NCI-H82 treated with DMSO at 0.1 percent for 48 hours (cell line): ENCODE data around the gene PPME1.

Source experiments
- DNase-seq: peaks from one replicate; lab custom pipeline; 2025; ENCODE audit not compliant: unreplicated experiment; lab: John Stamatoyannopoulos, UW

PPME1 gene

DNA sequence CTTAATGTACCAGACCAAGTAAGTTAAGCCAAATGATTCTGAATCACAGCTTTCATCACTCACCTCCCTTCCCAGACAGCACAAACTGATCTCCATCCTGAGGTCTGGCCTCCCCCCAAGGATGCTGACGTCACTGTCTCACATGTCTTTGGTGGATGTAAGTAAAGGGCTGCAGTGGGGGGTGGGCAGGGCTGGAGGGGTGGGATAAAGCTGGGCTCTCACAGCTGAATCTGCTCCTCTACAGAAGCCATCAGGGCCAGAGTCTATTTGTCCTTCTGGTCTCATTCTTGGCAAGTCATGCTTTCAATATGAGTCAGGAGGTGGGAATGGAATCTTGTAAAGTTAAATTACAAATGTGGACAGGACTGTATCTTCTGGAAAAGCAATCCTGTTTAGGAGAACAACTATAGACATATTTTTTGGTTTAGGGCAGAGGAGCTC lies 107.7 kb downstream of the PPME1 start:
- no peak for DNase-seq

DNA sequence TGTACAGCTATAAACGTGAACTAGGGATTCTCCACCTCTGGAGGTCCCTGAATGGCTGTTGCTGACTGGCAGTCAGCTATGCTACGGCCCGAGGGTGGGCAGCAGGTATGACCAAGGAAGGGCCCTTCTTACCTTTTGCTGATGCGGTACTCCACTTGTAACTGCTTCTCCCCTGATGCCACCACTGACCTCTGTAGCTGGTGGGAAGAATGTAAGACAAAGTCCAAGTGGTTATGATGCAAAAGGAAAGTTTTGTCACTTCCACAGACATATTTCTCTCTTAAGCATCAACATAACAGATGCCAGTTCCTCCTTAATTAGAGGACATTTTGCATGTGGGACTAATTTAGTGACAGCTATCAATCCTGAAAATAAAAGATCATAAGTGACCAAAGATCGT lies 108.2 kb downstream of the PPME1 start:
- no peak for DNase-seq

DNA sequence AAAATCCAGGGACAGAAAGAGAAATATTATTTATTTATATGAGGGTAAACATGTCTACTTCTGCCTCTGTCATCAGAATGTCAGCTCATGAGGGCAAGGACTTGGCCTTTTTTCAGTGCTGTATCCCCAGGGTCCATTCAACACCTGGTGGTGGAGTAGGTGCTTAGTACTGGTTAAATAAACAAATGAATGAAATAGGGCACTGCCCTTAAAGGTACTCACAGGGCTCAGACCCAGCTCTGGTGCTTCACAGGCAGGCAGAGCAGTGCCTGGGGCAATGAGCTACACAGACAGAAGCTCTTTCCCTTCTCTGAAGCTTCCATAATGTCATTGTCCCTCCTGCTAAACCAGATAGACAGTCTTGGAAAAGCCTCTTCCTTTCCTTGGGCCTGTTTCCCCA lies 109.4 kb downstream of the PPME1 start:
- no peak for DNase-seq

DNA sequence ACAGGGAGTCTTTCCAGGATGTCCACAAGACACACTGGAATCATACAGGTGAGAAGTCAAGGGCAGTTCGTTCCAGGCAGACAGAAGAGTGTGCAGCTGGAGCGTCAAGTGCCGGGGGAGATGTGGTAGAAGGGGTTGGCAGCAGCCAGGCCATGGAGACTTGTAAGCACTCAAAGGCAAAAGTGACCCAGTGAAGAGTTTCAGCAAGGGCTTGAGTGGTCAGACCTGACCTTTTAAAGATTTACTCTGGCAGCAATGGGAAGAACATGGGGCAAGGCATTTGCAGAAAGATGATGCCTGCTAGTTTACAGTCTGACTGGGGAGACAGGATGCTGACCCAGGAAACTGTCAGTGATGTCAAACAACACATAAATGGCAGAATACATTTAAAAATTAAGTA lies 111.3 kb downstream of the PPME1 start:
- DNase-seq, result no peak

DNA sequence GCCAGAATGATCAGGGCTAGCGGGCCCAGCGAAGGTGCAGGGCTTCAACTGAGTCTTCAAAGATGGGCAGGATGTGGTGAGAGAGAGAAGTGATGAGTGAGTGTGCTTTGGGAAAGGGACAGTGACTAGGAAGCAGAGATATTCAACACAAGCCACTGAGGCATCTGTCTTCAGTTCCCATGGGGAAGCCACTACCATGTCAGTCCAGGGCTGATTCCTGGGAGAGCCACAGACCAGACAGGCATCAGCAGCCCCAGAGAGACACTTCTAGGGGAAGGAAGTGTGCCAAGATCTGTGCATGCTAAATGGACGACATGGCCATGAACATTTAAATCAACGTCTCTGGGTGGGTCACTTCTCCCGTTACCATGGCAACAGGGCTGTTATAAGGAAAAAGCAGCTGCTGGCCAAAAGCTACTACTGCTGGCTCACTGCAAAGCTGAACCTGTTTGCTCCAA lies 111.9 kb downstream of the PPME1 start:
- DNase-seq, result no peak

DNA sequence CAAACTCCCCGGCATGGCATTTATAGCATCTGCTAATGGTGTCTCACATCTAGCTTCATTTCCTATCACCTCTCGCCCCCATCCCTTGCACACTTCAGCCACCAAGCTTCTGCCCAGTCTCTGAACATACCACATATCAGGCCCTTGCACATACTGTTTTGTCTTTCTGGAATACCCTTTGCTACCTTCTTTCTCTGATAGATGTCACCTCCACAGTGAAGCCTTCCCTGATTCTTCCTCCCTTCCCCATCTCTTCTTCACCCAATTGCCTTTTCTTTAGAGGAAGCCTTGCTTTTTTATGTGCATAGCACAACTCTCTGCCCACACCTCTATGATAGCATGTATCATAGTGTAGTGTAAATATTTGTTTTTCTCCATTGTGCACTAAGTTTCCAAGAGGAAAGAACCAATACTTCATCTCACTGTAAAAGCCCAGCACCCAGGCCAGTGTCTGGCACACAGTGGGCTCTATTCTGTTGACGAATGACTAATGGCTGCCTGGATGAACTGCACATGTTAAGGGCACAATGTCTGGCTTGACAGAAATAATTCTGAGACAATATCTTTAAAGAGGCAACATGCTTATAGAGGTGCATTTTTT lies 112.6 kb downstream of the PPME1 start:
- DNase-seq, result no peak

DNA sequence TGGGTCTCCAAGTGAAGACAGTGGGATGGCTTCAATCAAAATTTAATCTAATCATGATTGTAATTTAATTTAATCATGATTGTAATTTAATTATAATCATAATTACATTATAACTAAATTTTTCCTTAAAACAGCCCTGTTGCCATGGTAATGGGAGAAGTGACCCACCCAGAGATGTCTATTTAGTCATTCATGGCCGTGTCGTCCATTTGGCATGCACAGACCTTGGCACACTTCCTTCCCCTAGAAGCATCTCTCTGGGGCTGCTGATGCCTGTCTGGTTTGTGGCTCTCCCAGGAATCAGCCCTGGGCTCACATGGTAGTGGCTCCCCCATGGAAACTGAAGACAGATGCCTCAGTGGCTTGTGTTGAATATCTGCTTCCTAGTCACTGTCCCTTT lies 113.4 kb downstream of the PPME1 start:
- no peak for DNase-seq

DNA sequence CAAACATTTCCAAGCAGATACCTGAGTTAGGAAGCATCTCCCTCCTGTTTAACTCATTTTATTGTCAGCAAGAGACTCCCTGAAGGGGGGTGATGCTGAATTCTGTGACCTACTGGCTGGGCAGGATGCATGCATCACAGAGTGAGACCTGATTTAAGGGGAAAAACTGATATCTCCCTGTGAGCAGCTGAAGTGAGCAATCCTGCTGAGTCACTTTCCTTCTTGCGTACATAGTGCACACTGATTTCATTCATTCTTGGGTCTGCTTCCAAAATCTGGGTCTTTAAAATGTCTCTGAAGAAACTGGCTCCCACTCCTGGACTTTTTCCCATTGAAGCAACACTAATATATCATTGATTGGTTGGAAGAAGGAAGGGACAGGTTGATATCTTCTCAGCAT lies 117.1 kb downstream of the PPME1 start:
- no peak for DNase-seq

DNA sequence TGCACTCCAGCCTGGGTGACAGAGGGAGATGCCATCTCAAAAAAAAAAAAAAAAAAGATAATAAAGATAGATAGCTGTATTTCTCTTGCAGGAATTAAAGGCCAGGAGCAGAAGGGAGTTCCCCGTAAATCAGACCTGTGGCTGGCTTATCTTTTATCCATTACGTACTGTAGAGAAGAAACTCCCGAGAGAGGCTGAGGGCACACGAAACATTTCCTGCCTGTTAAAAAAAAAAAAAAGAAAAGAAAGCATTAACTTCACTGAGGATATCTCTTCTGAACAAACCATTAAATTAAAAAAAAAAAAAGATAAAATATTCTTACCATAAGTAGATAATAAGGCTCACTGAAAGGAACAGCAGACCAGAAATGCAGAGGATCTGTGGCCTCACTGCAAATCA lies 117.8 kb downstream of the PPME1 start:
- no peak for DNase-seq

DNA sequence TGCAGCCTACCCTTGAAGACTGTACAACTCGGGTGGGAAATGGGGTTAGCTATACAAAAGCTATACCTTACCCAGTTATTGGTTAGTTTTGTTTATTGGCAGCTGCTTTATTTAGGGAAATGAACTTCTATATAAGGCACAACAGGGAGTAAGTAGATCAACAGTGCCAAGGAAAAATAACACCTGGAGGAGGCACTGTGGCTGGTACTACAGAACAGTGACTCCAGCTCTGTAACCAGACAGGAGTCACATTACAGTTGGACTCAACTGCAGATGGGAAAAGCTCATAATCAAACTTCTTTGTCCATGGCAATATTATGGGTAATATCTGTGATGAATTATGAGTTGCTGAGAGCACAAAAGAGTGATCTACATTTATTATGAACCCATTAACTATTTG lies 126.4 kb downstream of the PPME1 start:
- no peak for DNase-seq

DNA sequence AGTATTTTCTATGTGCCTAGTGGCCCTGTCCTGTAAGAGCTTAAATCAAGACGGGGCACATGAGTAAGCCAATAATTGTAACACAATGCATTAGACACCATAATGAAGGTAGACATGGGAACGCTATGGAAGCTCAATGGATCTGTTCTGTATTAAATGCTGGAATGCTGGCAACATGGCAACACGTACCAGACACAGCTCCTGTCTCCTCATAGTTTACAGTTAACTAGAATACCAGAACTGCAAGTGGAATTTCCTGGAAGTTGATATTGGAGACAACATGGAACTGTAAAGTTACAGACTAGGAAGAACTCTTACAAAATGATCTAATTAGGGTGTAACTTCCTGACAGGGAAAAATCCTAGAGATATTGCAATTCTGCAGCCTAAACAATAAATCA lies 127.9 kb downstream of the PPME1 start:
- DNase-seq, result no peak
